GM23338 (cell line): ENCODE data around the gene RHOF. TPM values are rescaled to one million over a fixed set of nuclear protein-coding genes. Genes with fewer than 3 reads are reported as not detected.

Source experiments
- ATAC-seq: fragments of 200-7000 bp; cut with Tn5 transposase; 3 replicates; pipeline ENCODE4 v1.9.1; 2020
- DNase-seq: peaks from one replicate; pipeline ENCODE4 v3.0.0-alpha.2; 2015; ENCODE audit warnings: low spot score
- H2AFZ ChIP-seq: fragments of 200-600 bp; sonication (generic); 2 replicates; pipeline ENCODE4 v1.8.0; 2016; ENCODE audit warnings: antibody characterized with exemption, mild to moderate bottlenecking, moderate library complexity
- H3F3A ChIP-seq: fragments of 200-600 bp; sonication (generic); replicated peaks from 2 replicates; pipeline ENCODE4 v1.8.0; 2017; ENCODE audit warnings: antibody characterized with exemption, mixed run types, low read depth
- H3K27ac ChIP-seq: fragments of 200-600 bp; sonication (generic); 2 replicates; pipeline ENCODE4 v1.6.1; 2016; ENCODE audit warnings: low read depth
- H3K27me3 ChIP-seq: fragments of 200-600 bp; sonication (generic); 2 replicates; pipeline ENCODE4 v1.8.0; 2016; ENCODE audit warnings: mild to moderate bottlenecking, mixed run types, moderate library complexity; ENCODE audit not compliant: insufficient read depth
- H3K36me3 ChIP-seq: fragments of 200-600 bp; sonication (generic); 2 replicates; pipeline ENCODE4 v1.8.0; 2016; ENCODE audit warnings: mild to moderate bottlenecking; ENCODE audit not compliant: insufficient read depth
- H3K4me1 ChIP-seq: fragments of 200-600 bp; sonication (generic); 2 replicates; pipeline ENCODE4 v1.8.0; 2016; ENCODE audit warnings: mild to moderate bottlenecking, moderate library complexity; ENCODE audit not compliant: insufficient read depth
- H3K4me2 ChIP-seq: fragments of 200-600 bp; sonication (generic); 2 replicates; pipeline ENCODE4 v1.7.1; 2017; ENCODE audit warnings: mixed run types
- H3K4me3 ChIP-seq: fragments of 200-600 bp; sonication (generic); 2 replicates; pipeline ENCODE4 v1.6.1; 2016; ENCODE audit warnings: mixed run types
- H3K79me2 ChIP-seq: fragments of 200-600 bp; sonication (generic); replicated peaks from 2 replicates; pipeline ENCODE4 v1.8.0; 2017; ENCODE audit warnings: mild to moderate bottlenecking; ENCODE audit not compliant: insufficient read depth
- H3K9me2 ChIP-seq: fragments of 200-600 bp; sonication (generic); 2 replicates; pipeline ENCODE4 v1.8.0; 2017; ENCODE audit not compliant: insufficient read depth
- H4K20me1 ChIP-seq: fragments of 200-600 bp; sonication (generic); replicated peaks from 2 replicates; pipeline ENCODE4 v1.8.0; 2017; ENCODE audit warnings: mild to moderate bottlenecking; ENCODE audit not compliant: insufficient read depth
- H3K27ac Mint-ChIP-seq: 2 replicates; pipeline ENCODE4 v1.8.0; 2020; ENCODE audit warnings: inconsistent platforms, mild to moderate bottlenecking, moderate library complexity, mixed read lengths
- H3K27me3 Mint-ChIP-seq: 3 replicates; pipeline ENCODE4 v1.8.0; 2022; ENCODE audit warnings: low read depth, mild to moderate bottlenecking, moderate library complexity, mixed read lengths, inconsistent platforms; ENCODE audit not compliant: insufficient read depth, poor library complexity
- H3K36me3 Mint-ChIP-seq: 3 replicates; pipeline ENCODE4 v1.8.0; 2021; ENCODE audit warnings: low read depth, mild to moderate bottlenecking, inconsistent platforms, moderate library complexity, mixed read lengths
- H3K4me1 Mint-ChIP-seq: 3 replicates; pipeline ENCODE4 v1.8.0; 2020; ENCODE audit warnings: mild to moderate bottlenecking, inconsistent platforms, mixed read lengths
- H3K4me3 Mint-ChIP-seq: 3 replicates; pipeline ENCODE4 v1.8.0; 2021; ENCODE audit warnings: moderate library complexity, mild to moderate bottlenecking, inconsistent platforms, mixed read lengths
- H3K9me3 Mint-ChIP-seq: 3 replicates; pipeline ENCODE4 v1.8.0; 2020; ENCODE audit warnings: moderate library complexity, mild to moderate bottlenecking, inconsistent platforms, mixed read lengths
- CREB1 ChIP-seq: fragments of 250-450 bp; sonication (Bioruptor Pico); IDR thresholded peaks from 2 replicates; pipeline ENCODE4 v1.5.0; 2020; ENCODE audit warnings: low read depth, mild to moderate bottlenecking, moderate library complexity
- JUNB ChIP-seq: IDR thresholded peaks from one replicate; pipeline ENCODE4 v1.6.1; 2016; ENCODE audit warnings: antibody characterized with exemption; ENCODE audit not compliant: unreplicated experiment
- POLR2AphosphoS5 ChIP-seq: IDR thresholded peaks from 2 replicates; pipeline ENCODE4 v1.6.1; 2016; ENCODE audit warnings: antibody characterized with exemption, low read depth
- ZNF114 ChIP-seq: fragments of 250-450 bp; sonication (Bioruptor Pico); IDR thresholded peaks from 2 replicates; pipeline ENCODE4 v1.5.0; 2020; ENCODE audit warnings: mild to moderate bottlenecking, moderate library complexity
- polyA plus RNA-seq: library from polyadenylated mRNA; unstranded; fragments of >200 nt; fragmentation: Nextera tagmentation; extraction: Ambion mirVana; gene quantifications from 2 replicates; pipeline ENCODE4 v1.2.1, GENCODE V29; 2016
- total RNA-seq: library from RNA; depleted of rRNA; stranded (reverse); fragments of >200 nt; shearing (Covaris generic); gene quantifications from 2 replicates; pipeline ENCODE4 v1.2.3, GENCODE V29; 2014
- TF ChIP-seq, protein P1 (sequence below): IDR thresholded peaks from one replicate; pipeline ENCODE4 v1.6.1; 2018; ENCODE audit warnings: antibody characterized with exemption; ENCODE audit not compliant: unreplicated experiment
- TF ChIP-seq, protein P2 (sequence below): IDR thresholded peaks from 2 replicates; pipeline ENCODE4 v1.6.1; 2016; ENCODE audit warnings: antibody characterized with exemption
- TF ChIP-seq, protein P3 (sequence below), 2 experiments: fragments of 200-600 bp in 1 of 2; sonication (generic) in 1 of 2; conservative IDR thresholded peaks; 2 replicates each; pipeline versions ENCODE4 v1.5.1 to v1.6.1; 2016 to 2017; ENCODE audit warnings: antibody characterized with exemption in 2 of 2, low read depth in 2 of 2, mild to moderate bottlenecking in 2 of 2, moderate library complexity in 1 of 2

RHOF gene
- total and polyA plus RNA-seq, 2 experiments from 2014 or later, result 10.5 to 53.4 TPM

DNA sequence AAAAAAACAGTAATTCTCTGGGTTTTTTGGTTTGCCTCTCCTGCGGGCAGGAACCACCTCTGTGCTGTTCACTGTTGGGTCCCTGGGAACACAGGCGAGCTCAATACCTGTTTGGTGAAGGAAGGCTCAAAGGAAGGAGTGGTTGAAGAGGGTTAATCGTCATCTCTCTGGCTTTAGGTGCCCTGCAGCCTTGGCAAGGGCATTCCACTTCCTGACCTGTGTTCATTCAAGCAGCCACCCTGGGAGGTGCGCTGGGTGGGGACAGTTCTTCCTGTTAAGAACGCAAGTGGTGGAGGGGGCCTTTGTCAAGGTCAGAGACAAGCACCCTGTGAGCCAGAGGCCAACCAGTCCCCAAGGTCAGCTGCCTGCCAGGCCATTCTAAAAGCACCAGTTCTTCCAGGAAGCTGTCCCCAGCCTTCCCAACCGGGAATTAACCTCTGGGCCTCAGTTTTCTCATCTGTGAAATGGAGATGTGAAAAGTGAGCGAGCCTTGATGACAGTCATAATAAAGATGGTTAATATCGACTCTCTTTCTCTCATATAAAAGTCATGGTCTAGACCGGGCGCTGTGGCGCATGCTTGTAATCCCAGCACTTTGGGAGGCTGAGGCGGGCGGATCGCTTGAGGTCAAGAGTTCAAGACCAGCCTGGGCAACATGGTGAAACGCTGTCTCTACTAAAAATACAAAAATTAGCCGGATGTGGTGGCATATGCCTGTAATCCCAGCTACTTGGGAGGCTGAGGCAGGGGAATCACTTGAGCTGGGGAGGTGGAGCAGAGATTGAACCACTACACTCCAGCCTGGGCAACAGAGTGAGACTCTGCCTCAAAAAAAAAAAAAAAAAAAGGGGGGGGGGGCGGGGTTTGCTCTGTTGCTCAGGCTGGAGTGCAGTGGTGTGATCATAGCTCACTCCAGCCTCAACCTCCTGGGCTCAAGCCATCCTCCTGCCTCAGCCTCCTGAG, 6.1 kb downstream of the RHOF start (continued):
- TF ChIP-seq, protein P1, sequence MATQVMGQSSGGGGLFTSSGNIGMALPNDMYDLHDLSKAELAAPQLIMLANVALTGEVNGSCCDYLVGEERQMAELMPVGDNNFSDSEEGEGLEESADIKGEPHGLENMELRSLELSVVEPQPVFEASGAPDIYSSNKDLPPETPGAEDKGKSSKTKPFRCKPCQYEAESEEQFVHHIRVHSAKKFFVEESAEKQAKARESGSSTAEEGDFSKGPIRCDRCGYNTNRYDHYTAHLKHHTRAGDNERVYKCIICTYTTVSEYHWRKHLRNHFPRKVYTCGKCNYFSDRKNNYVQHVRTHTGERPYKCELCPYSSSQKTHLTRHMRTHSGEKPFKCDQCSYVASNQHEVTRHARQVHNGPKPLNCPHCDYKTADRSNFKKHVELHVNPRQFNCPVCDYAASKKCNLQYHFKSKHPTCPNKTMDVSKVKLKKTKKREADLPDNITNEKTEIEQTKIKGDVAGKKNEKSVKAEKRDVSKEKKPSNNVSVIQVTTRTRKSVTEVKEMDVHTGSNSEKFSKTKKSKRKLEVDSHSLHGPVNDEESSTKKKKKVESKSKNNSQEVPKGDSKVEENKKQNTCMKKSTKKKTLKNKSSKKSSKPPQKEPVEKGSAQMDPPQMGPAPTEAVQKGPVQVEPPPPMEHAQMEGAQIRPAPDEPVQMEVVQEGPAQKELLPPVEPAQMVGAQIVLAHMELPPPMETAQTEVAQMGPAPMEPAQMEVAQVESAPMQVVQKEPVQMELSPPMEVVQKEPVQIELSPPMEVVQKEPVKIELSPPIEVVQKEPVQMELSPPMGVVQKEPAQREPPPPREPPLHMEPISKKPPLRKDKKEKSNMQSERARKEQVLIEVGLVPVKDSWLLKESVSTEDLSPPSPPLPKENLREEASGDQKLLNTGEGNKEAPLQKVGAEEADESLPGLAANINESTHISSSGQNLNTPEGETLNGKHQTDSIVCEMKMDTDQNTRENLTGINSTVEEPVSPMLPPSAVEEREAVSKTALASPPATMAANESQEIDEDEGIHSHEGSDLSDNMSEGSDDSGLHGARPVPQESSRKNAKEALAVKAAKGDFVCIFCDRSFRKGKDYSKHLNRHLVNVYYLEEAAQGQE, result no peak
- TF ChIP-seq, protein P2, sequence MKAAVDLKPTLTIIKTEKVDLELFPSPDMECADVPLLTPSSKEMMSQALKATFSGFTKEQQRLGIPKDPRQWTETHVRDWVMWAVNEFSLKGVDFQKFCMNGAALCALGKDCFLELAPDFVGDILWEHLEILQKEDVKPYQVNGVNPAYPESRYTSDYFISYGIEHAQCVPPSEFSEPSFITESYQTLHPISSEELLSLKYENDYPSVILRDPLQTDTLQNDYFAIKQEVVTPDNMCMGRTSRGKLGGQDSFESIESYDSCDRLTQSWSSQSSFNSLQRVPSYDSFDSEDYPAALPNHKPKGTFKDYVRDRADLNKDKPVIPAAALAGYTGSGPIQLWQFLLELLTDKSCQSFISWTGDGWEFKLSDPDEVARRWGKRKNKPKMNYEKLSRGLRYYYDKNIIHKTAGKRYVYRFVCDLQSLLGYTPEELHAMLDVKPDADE, result no peak
- TF ChIP-seq JUNB (no peak), CREB1 (CRISPR knock-in tag) (no peak), ZNF114 (CRISPR knock-in tag) (no peak)

- Histone ChIP-seq H3K79me2 (no peaks in the 10 kb centered on the region; the same call in 1 of the 2 replicates), H3K9me2 (no peaks in the 10 kb centered on the region), H3K27ac (no peak overlapping the region), H3K27me3 (no peaks in the 10 kb centered on the region), H3F3A (peaks cover 9% of the 10 kb centered on the region; the same call in 1 of the 2 replicates), H3K4me2 (no peak overlapping the region), H3K4me1 (peaks cover 11% of the 10 kb centered on the region), H3K4me3 (no peak overlapping the region), H4K20me1 (peaks cover 46% of the 10 kb centered on the region), H3K36me3 (no peaks in the 10 kb centered on the region), H2AFZ (no peak overlapping the region)
- Mint-ChIP-seq H3K4me3 (no peak overlapping the region), H3K36me3 (0 out of 3 replicates have a peak, but pooled peaks cover 6% of the 10 kb centered on the region), H3K4me1 (peaks cover 21% of the 10 kb centered on the region), H3K27me3 (peaks cover 22% of the 10 kb centered on the region), H3K9me3 (no peaks in the 10 kb centered on the region), H3K27ac (no peak overlapping the region)
- no peak for DNase-seq
- TF ChIP-seq, protein P3, sequence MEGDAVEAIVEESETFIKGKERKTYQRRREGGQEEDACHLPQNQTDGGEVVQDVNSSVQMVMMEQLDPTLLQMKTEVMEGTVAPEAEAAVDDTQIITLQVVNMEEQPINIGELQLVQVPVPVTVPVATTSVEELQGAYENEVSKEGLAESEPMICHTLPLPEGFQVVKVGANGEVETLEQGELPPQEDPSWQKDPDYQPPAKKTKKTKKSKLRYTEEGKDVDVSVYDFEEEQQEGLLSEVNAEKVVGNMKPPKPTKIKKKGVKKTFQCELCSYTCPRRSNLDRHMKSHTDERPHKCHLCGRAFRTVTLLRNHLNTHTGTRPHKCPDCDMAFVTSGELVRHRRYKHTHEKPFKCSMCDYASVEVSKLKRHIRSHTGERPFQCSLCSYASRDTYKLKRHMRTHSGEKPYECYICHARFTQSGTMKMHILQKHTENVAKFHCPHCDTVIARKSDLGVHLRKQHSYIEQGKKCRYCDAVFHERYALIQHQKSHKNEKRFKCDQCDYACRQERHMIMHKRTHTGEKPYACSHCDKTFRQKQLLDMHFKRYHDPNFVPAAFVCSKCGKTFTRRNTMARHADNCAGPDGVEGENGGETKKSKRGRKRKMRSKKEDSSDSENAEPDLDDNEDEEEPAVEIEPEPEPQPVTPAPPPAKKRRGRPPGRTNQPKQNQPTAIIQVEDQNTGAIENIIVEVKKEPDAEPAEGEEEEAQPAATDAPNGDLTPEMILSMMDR (conservative IDR thresholded peaks at IDR 0.05; ENCODE audit: low read depth in 2 of 2), result 0 out of 4 replicates have a peak, but pooled peaks of 1 of the 2 experiments have one; percentile 7
- TF ChIP-seq POLR2AphosphoS5, result no peak
- peak; percentile 11; the same call in 2 of the 3 replicates for ATAC-seq
Measured at GRCh38 chr12:121786440-121786825, 7.1 kb downstream of the RHOF start.
